H1 (cell line): Measurements from ENCODE around the gene CERS5. TPM values are rescaled to one million over a fixed set of nuclear protein-coding genes. Genes with fewer than 3 reads are reported as not detected.

Experiments used
- EP300 ChIP-seq, 2 experiments: IDR thresholded peaks; 1 replicate in 1 of 2; 2 replicates in 1 of 2; pipeline ENCODE4 v1.6.1; 2011 to 2012; ENCODE audit warnings: low read depth in 2 of 2, low read length in 2 of 2, mild to moderate bottlenecking in 2 of 2, borderline replicate concordance in 1 of 2, inconsistent platforms in 1 of 2, moderate library complexity in 1 of 2
- KDM4A ChIP-seq: IDR thresholded peaks from one replicate; pipeline ENCODE4 v1.7.1; 2012; ENCODE audit warnings: low read depth, mild to moderate bottlenecking, moderate library complexity, low read length, inconsistent platforms; ENCODE audit not compliant: severe bottlenecking
- TBP ChIP-seq: IDR thresholded peaks from 2 replicates; pipeline ENCODE4 v1.6.1; 2011; ENCODE audit warnings: low read depth, low read length, improper control_type of control experiment
- TCF12 ChIP-seq: IDR thresholded peaks from 2 replicates; pipeline ENCODE4 v1.6.1; 2011; ENCODE audit warnings: low read depth, mild to moderate bottlenecking, low read length
- polyA plus RNA-seq, 7 experiments: library from polyadenylated mRNA; depleted of rRNA in 3 of 7; stranded (reverse) in 5 of 7; unstranded in 2 of 7; fragments of >200 nt in 5 of 7; fragments of 200-250 nt in 2 of 7; gene quantifications; 1 replicate in 5 of 7; 2 replicates in 1 of 7; 4 replicates in 1 of 7; pipeline versions ENCODE4 v1.2.1 to v1.2.3, GENCODE V29; 2011 to 2013; ENCODE audit warnings: missing spikeins in 2 of 7, mixed read lengths in 2 of 7
- total RNA-seq: library from RNA; stranded (reverse); fragmentation: NEBNext Ultra II Directional; extraction: Animal tissue kit (Norgen Biotek cat#: 25700); gene quantifications from 2 replicates; pipeline ENCODE4 v1.2.1, GENCODE V29; 2021

Gene CERS5
- total and polyA plus RNA-seq, 2 of the 8 experiments (the other 6 are each of a cell fraction or from before 2014, with no cell fraction given), result 69.2 to 119 TPM

- no peak for TF ChIP-seq EP300 (IDR thresholded peaks at IDR 0.05; ENCODE audit: borderline replicate concordance in 1 of 2, low read depth in 2 of 2, low read length in 2 of 2)
- TF ChIP-seq TBP, result no peak
- TF ChIP-seq TCF12, result no peak
- TF ChIP-seq KDM4A, result no peak
These were observed 20.1 kb upstream of the CERS5 start (continued) for GRCh38 chr12:50187084-50187900.
